Measurements from ENCODE around the gene BRMS1L.
"Not testable (repeated sequence)": the region's sequence is repeated elsewhere in the genome, so short reads cannot be mapped to it uniquely, and the experiment has no call there.

The BRMS1L gene

GRCh38 chr14:35810963-35811362 lies 15.2 kb upstream of the BRMS1L start:
- H3K4me1 Mint-ChIP-seq (ENCODE audit: low read depth): peaks cover 30% of the 10 kb centered on the region
- H3K36me3 Mint-ChIP-seq (ENCODE audit: low read depth): peaks cover 7% of the 10 kb centered on the region
- no peak overlapping the region for H3K4me3 Mint-ChIP-seq
- no peaks in the 10 kb centered on the region for H3K9me3 Mint-ChIP-seq
- no peaks in the 10 kb centered on the region for H3K27me3 Mint-ChIP-seq
- H3K27ac Mint-ChIP-seq: no peak overlapping the region
- no peak for DNase-seq

- no peak overlapping the region for H3K4me3 Mint-ChIP-seq
- no peaks in the 10 kb centered on the region for H3K27me3 Mint-ChIP-seq
- H3K36me3 Mint-ChIP-seq (ENCODE audit: low read depth): no peaks in the 10 kb centered on the region
- no peaks in the 10 kb centered on the region for H3K9me3 Mint-ChIP-seq
- no peak overlapping the region for H3K27ac Mint-ChIP-seq
- DNase-seq: peak; percentile 76
- H3K4me1 Mint-ChIP-seq (ENCODE audit: low read depth): peaks cover 3% of the 10 kb centered on the region
These were observed 11.7 kb upstream of the BRMS1L start for GRCh38 chr14:35814371-35815005.

GRCh38 chr14:35818346-35819115 lies 7.6 kb upstream of the BRMS1L start:
- no peak for DNase-seq
- Mint-ChIP-seq H3K27me3 (no peaks in the 10 kb centered on the region), H3K27ac (no peak overlapping the region), H3K36me3 (ENCODE audit: low read depth) (no peaks in the 10 kb centered on the region), H3K9me3 (no peaks in the 10 kb centered on the region), H3K4me1 (ENCODE audit: low read depth) (peaks cover 4% of the 10 kb centered on the region), H3K4me3 (no peak overlapping the region)

GRCh38 chr14:35819591-35820540 lies 6.3 kb upstream of the BRMS1L start:
- DNase-seq: no peak
- Mint-ChIP-seq H3K27ac (no peak overlapping the region), H3K27me3 (no peaks in the 10 kb centered on the region), H3K9me3 (no peaks in the 10 kb centered on the region), H3K4me3 (no peak overlapping the region), H3K4me1 (ENCODE audit: low read depth) (peaks cover 4% of the 10 kb centered on the region), H3K36me3 (ENCODE audit: low read depth) (no peaks in the 10 kb centered on the region)

- DNase-seq: no peak
- Mint-ChIP-seq H3K36me3 (ENCODE audit: low read depth) (peaks cover 6% of the 10 kb centered on the region), H3K27me3 (no peaks in the 10 kb centered on the region), H3K4me3 (no peak overlapping the region), H3K9me3 (no peaks in the 10 kb centered on the region), H3K4me1 (ENCODE audit: low read depth) (peaks cover 10% of the 10 kb centered on the region), H3K27ac (no peak overlapping the region)
These were observed 4.3 kb upstream of the BRMS1L start for GRCh38 chr14:35821564-35822411.

- Mint-ChIP-seq H3K9me3 (no peaks in the 10 kb centered on the region), H3K36me3 (ENCODE audit: low read depth) (peaks cover 9% of the 10 kb centered on the region), H3K4me3 (no peak overlapping the region)
These were observed 3.6 kb upstream of the BRMS1L start for GRCh38 chr14:35822501-35822900.

GRCh38 chr14:35824446-35825165 lies 1.5 kb upstream of the BRMS1L start:
- not testable (repeated sequence) for H3K27ac Mint-ChIP-seq

More at GRCh38 chr14:35822501-35822900, 3.6 kb upstream of the BRMS1L start:
- no peaks in the 10 kb centered on the region for H3K27me3 Mint-ChIP-seq
- no peak for DNase-seq
- H3K4me1 Mint-ChIP-seq (ENCODE audit: low read depth): peaks cover 17% of the 10 kb centered on the region
- H3K27ac Mint-ChIP-seq: no peak overlapping the region

GRCh38 chr14:35825968-35826217 lies 245 bp upstream of the BRMS1L start:
- no peak for DNase-seq
- no peaks in the 10 kb centered on the region for H3K27me3 Mint-ChIP-seq
- H3K4me1 Mint-ChIP-seq (ENCODE audit: low read depth): peaks cover 29% of the 10 kb centered on the region
- peak overlapping the region; percentile 94 for H3K4me3 Mint-ChIP-seq
- peak overlapping the region; percentile 96 for H3K27ac Mint-ChIP-seq
- peaks cover 11% of the 10 kb centered on the region for H3K36me3 Mint-ChIP-seq (ENCODE audit: low read depth)
- H3K9me3 Mint-ChIP-seq: no peaks in the 10 kb centered on the region

More at GRCh38 chr14:35824446-35825165, 1.5 kb upstream of the BRMS1L start:
- not testable (repeated sequence) for DNase-seq; H3K36me3 Mint-ChIP-seq (ENCODE audit: low read depth); H3K9me3 Mint-ChIP-seq; H3K27me3 Mint-ChIP-seq
- H3K4me1 Mint-ChIP-seq (ENCODE audit: low read depth): peaks cover 27% of the 10 kb centered on the region
- peak overlapping the region; percentile 94 for H3K4me3 Mint-ChIP-seq

- Mint-ChIP-seq H3K9me3 (no peaks in the 10 kb centered on the region), H3K4me1 (ENCODE audit: low read depth) (peaks cover 28% of the 10 kb centered on the region), H3K27me3 (no peaks in the 10 kb centered on the region), H3K27ac (peak overlapping the region; percentile 96), H3K4me3 (peak overlapping the region; percentile 94), H3K36me3 (ENCODE audit: low read depth) (peaks cover 21% of the 10 kb centered on the region)
- no peak for DNase-seq
These were observed 846 bp downstream of the BRMS1L start for GRCh38 chr14:35826952-35827416.

- Mint-ChIP-seq H3K36me3 (ENCODE audit: low read depth) (peaks cover 24% of the 10 kb centered on the region), H3K9me3 (no peaks in the 10 kb centered on the region), H3K4me1 (ENCODE audit: low read depth) (peaks cover 26% of the 10 kb centered on the region), H3K27me3 (no peaks in the 10 kb centered on the region), H3K4me3 (peak overlapping the region; percentile 94), H3K27ac (no peak overlapping the region)
- DNase-seq: no peak
These were observed 1.7 kb downstream of the BRMS1L start for GRCh38 chr14:35827678-35828472.

- Mint-ChIP-seq H3K27ac (no peak overlapping the region), H3K36me3 (ENCODE audit: low read depth) (peaks cover 37% of the 10 kb centered on the region), H3K27me3 (no peaks in the 10 kb centered on the region), H3K9me3 (no peaks in the 10 kb centered on the region), H3K4me3 (no peak overlapping the region), H3K4me1 (ENCODE audit: low read depth) (peaks cover 26% of the 10 kb centered on the region)
- DNase-seq: no peak
These were observed 3.3 kb downstream of the BRMS1L start for GRCh38 chr14:35829449-35829848.

- H3K4me3 Mint-ChIP-seq: no peak overlapping the region
- H3K4me1 Mint-ChIP-seq (ENCODE audit: low read depth): no peaks in the 10 kb centered on the region
- H3K9me3 Mint-ChIP-seq: peaks cover 17% of the 10 kb centered on the region
- H3K27ac Mint-ChIP-seq: no peak overlapping the region
- H3K36me3 Mint-ChIP-seq (ENCODE audit: low read depth): peaks cover 82% of the 10 kb centered on the region
- no peaks in the 10 kb centered on the region for H3K27me3 Mint-ChIP-seq
- no peak for DNase-seq
These were observed 9.3 kb downstream of the BRMS1L start for GRCh38 chr14:35835208-35835982.
